ENCODE measurements around the gene WNT5B. TPM values are rescaled to one million over a fixed set of nuclear protein-coding genes. Genes with fewer than 3 reads are reported as not detected.

WNT5B gene
- total RNA-seq, result 4.2 TPM

DNA sequence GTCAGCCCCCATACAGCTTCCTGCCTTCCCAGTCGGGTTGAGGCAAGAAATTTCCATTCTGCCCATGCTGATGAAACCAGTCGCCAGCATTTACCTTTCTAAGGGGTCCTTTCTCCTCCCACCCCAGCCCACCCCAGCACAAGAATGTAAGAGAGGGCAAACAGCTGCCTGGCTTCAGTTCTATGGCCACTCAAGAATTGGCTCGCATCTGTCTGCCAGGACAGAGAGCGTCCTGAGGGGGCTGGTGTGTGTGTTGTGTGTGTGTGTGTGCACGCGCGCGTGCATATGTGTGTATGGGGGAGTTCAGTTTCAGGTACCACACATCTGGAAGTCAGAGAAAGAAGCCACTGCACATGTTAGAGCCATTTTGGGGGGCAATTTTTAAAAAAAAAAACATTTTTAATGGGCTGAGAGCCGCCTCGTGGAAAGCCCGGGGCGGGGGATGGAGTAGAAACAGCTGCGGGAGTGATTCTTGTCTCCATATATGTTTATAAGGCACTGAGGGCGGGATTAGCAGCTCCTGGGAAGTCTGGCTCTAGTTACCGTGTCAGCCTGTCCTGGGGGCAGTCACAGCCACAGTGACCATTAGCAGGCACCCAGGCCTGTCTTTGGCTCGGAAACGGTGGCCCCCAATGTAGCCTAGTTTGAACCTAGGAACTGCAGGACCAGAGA lies at the start of gene WNT5B:
TSS of gene WNT5B (plus strand) at position 566 of the 672 bp plus-strand sequence. CDS start 2,124 bp downstream, outside the sequence.
- no peak for ATAC-seq
- DNase-seq (ENCODE audit: low spot score), result no peak

DNA sequence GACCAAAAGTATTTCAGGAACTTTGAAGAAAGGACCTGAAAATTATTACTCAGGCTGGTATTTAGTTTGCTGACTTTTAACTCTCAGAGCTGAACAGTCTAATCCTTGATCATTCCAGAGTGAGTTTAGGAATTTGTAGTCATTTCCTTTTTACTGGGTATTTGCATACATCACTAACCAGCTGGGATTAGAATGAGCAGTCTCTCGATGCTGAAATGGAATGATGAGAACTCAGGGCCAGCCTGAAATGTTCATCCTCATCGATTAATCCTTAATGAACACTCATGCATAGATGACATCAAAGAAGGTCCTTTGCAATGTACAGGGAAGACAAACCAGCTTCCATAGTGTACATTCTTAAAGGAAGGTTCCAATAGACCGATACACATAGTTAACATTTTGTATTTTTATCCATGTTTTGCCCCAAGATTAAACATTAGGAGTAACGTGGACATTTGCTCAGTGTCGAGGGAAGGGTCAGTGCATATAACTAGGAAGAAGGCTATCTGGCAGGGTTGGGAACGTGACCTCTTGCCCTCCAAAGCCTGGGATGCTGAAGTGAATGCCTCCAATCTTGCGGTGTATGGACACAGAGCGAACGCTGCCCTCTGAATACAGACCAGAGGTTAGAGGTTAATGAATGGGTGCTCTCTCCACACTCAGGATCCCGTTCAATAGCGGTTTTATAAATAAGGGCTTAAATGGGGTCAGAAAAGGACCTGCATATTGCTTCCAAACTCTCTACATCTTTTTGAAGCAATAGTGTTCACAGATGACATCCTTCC lies 49.2 kb upstream of the WNT5B start:
- DNase-seq (ENCODE audit: low spot score) (no peak), ATAC-seq (no peak)

- no peak for DNase-seq (ENCODE audit: low spot score)
- no peak for ATAC-seq
These were observed 48.5 kb upstream of the WNT5B start for GRCh38 chr12:1580526-1580925.

- no peak for ATAC-seq
- no peak for DNase-seq (ENCODE audit: low spot score)
These were observed 46.9 kb upstream of the WNT5B start for GRCh38 chr12:1581973-1582708.

DNA sequence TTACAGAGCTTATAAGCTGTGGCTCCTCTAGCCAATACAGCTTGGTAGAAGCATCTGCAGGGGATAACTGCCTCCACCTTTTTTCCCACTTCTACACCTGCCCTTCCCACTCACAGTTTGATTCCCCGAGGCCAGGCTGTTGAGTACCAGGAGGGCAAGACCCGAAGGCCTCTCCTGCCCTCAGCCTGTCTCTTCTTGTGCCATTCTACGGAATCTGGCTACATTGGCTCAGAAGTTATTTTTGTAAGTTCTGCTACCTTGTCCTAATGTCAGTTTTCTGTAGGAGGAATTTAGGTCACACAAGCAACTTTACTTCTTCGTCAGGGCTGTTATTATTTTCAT lies 46.4 kb upstream of the WNT5B start:
- ATAC-seq (no peak), DNase-seq (ENCODE audit: low spot score) (no peak)

GRCh38 chr12:1583421-1584078 lies 45.5 kb upstream of the WNT5B start:
- DNase-seq (ENCODE audit: low spot score) (peak; percentile 57), ATAC-seq (peak; percentile 97)

DNA sequence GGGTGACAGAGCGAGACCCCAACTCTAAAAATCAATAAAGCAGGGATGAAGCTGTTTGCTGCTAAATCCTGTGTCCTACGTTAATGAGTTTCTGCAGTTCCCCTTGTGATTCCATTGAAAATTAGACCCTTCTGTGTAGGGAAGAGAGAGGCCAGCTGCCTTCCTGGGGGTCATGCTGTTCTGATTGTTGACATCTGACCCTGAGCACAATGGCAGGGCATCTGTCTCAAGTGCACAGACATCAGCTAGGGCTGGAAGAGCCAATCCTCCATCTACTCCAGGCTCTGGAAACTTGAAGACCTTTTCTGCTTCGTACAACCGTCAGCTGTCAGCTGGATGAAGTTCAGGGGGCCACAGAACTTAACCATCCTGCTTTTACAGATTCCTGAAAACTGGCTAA lies 44.7 kb upstream of the WNT5B start:
- ATAC-seq (no peak), DNase-seq (ENCODE audit: low spot score) (no peak)

GRCh38 chr12:1587927-1588574 lies 41.0 kb upstream of the WNT5B start:
- ATAC-seq (no peak), DNase-seq (ENCODE audit: low spot score) (no peak)

DNA sequence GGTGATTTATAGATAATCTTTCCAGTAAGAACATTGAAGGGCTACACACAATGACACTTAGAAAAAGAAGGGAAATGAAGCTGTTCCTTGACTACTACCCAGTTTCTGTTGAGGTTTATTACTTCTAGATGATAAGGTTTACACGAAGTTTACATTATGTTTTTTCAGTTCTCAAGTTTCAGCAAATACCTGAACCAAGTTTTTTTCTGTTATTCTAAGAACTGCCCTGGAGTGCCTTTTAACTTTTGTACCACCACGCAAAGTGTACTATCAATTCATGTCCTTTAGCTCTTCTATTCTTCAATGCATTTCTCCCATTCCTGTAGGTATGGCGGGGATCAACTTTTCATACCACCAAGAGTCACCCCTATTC lies 40.5 kb upstream of the WNT5B start:
- no peak for ATAC-seq

DNA sequence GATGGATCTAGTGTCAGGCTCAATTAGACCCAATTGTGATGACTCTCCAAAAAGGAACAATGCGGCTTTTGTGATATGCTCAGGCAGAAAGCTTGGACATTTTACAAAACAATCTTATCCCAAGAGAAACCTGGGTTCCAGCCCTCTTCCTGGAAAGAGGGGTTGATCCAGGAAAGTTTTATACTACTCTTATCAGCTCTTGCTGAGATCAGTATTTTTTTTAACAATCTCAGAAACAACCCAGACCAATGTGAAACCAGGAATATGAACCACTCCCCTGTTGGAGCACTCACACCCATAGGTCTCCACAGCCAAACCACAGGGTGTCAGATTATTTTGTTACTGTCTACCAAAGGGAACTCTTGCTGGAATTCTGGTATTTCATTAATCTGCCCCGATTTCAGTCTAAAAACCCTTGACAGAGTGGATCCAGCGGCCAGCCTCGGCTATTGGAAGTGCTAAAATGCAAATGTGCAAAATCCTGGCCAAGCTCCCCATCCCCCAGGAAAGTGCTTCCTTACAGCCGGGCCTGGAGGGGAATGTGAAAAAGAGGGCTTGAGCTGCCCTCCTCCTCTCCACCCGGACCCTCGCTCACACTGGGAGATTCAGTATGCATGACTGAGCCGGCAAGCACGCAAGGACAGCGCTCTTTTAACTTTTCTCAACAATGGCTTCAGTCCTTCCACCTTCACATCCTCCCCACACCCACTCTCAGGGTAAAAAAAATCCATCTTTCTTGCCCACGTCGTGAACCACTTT lies 38.6 kb upstream of the WNT5B start:
- no peak for ATAC-seq

More for the DNA sequence above, 40.5 kb upstream of the WNT5B start:
- no peak for DNase-seq (ENCODE audit: low spot score)

GRCh38 chr12:1591034-1591433 lies 38.0 kb upstream of the WNT5B start:
- ATAC-seq (no peak), DNase-seq (ENCODE audit: low spot score) (no peak)

More for the DNA sequence above, 38.6 kb upstream of the WNT5B start:
- no peak for DNase-seq (ENCODE audit: low spot score)

GRCh38 chr12:1591543-1591942 lies 37.5 kb upstream of the WNT5B start:
- no peak for DNase-seq (ENCODE audit: low spot score)
- ATAC-seq, result no peak

- ATAC-seq (no peak), DNase-seq (ENCODE audit: low spot score) (no peak)
These were observed 36.4 kb upstream of the WNT5B start for GRCh38 chr12:1592444-1593173.

- DNase-seq (ENCODE audit: low spot score) (peak; percentile 73), ATAC-seq (peak; percentile 57)
These were observed 35.6 kb upstream of the WNT5B start for GRCh38 chr12:1593174-1594005.

DNA sequence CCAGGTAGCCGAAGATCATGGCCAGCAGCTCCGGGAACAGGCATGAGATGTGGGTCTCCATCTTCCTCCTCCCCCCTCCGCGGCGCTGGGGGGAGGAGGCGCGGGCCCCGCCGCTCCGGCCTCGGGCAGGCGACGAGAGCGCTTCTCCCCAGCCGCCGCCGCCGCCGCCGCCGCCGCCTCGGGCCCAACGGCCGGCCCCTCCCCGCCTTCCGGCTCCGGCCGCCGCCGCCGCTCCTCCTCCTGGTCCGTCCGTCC lies 35.1 kb upstream of the WNT5B start:
- peak; percentile 72 for ATAC-seq
- DNase-seq (ENCODE audit: low spot score), result no peak

GRCh38 chr12:1594261-1595025 lies 34.6 kb upstream of the WNT5B start, which contains the start of gene FBXL14:
Gene FBXL14, minus strand, starts transcription at chr12:1594581. Its CDS starts 515 bp downstream, at chr12:1594066.
- DNase-seq (ENCODE audit: low spot score) (peak; percentile 92), ATAC-seq (peak; percentile 80)

- ATAC-seq, result no peak
- no peak for DNase-seq (ENCODE audit: low spot score)
These were observed 33.9 kb upstream of the WNT5B start for GRCh38 chr12:1595026-1595561.
